Non-pigmented ciliary epithelial cell (primary cell): Measurements from ENCODE around the gene CTDNEP1.

Experiments
- DNase-seq: peaks from one replicate; pipeline ENCODE4 v3.0.0-alpha.2; 2010; ENCODE audit warnings: low read depth

Gene CTDNEP1

GRCh38 chr17:7228920-7229319 is 22.6 kb downstream of the CTDNEP1 start:
- DNase-seq: no peak

GRCh38 chr17:7226721-7227710 is 24.5 kb downstream of the CTDNEP1 start:
- DNase-seq: no peak

- no peak for DNase-seq
These were observed 25.7 kb downstream of the CTDNEP1 start for GRCh38 chr17:7225711-7226331.

- no peak for DNase-seq
These were observed 26.8 kb downstream of the CTDNEP1 start for GRCh38 chr17:7224661-7225111.

- DNase-seq: no peak
These were observed 27.4 kb downstream of the CTDNEP1 start for GRCh38 chr17:7224110-7224509.

GRCh38 chr17:7223375-7223774 is 28.2 kb downstream of the CTDNEP1 start:
- DNase-seq: no peak

- no peak for DNase-seq
These were observed 28.6 kb downstream of the CTDNEP1 start for GRCh38 chr17:7222972-7223292.

- DNase-seq: no peak
These were observed 29.2 kb downstream of the CTDNEP1 start for GRCh38 chr17:7222093-7222971.

GRCh38 chr17:7221278-7222092 is 30.0 kb downstream of the CTDNEP1 start:
- no peak for DNase-seq

- DNase-seq: no peak
These were observed 30.8 kb downstream of the CTDNEP1 start for GRCh38 chr17:7220593-7221277.

GRCh38 chr17:7219812-7220592 is 31.5 kb downstream of the CTDNEP1 start, which contains the start of the genes ACADVL and DLG4:
ACADVL (plus strand) TSS chr17:7219938; CDS start chr17:7219985, 47 bp downstream.
DLG4 (minus strand) TSS chr17:7219836.
- DNase-seq: no peak

- no peak for DNase-seq
These were observed 32.2 kb downstream of the CTDNEP1 start for GRCh38 chr17:7219229-7219811.

- no peak for DNase-seq
These were observed 32.8 kb downstream of the CTDNEP1 start for GRCh38 chr17:7218758-7219157.

- no peak for DNase-seq
These were observed 33.4 kb downstream of the CTDNEP1 start for GRCh38 chr17:7218166-7218565.

- DNase-seq: no peak
These were observed 34.2 kb downstream of the CTDNEP1 start for GRCh38 chr17:7217113-7217987.

GRCh38 chr17:7216242-7217112 is 35.1 kb downstream of the CTDNEP1 start:
- DNase-seq: no peak

GRCh38 chr17:7215652-7216180 is 35.8 kb downstream of the CTDNEP1 start:
- no peak for DNase-seq
